ENCODE measurements around the gene SYT8.
"Not testable (repeated sequence)": the region's sequence is repeated elsewhere in the genome, so short reads cannot be mapped to it uniquely, and the experiment has no call there.

Gene SYT8

GRCh38 chr11:1862588-1863351 is 28.0 kb downstream of the SYT8 start:
- DNase-seq, result no peak

GRCh38 chr11:1863352-1864216 is 28.8 kb downstream of the SYT8 start:
- no peak for DNase-seq

- DNase-seq, result no peak
These were observed 29.4 kb downstream of the SYT8 start for GRCh38 chr11:1864231-1864630.

DNA sequence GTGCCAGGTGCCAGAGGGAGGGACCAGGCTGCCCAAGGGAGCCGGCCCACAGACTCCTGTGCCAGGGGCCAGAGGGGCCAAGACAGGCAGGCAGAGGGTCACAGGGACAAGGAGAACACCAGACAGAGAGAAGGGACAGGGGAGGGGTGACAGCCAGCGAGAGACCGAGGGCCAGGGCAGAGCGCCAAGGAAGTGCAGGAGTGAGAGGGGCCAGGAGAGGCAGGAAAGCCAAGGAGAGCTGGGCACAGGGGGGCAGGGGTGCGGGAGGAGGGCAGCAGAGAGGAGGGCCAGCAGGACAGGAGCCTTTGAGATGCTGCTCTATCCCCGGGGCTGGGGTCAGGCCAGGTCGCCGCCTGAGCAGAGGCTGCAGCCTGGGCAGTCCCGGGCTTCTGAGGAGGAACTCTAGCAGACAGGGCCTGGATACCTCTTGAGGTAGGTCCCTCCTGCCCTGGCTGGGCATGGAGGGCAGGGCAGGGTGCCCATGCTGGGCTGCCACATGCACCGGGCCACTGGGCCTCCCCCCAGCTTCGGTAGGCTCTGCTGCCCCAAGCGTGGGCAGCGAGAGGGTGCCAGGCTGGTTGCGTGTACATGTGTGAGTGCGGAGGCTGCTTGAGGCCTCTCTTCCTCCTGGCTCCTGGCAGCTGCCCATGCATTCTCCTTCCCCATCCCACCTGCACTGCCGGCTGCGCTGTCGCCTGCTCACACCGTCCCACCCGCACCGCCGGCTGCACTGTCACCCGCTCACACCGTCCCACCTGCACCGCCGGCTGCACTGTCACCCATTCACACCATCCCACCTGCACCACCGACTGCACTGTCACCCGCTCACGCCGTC is 30.3 kb downstream of the SYT8 start:
- DNase-seq, result no peak

- DNase-seq, result no peak
These were observed 31.4 kb downstream of the SYT8 start for GRCh38 chr11:1866226-1866625.

GRCh38 chr11:1866776-1867175 is 32.0 kb downstream of the SYT8 start:
- no peak for DNase-seq

GRCh38 chr11:1867381-1867780 is 32.6 kb downstream of the SYT8 start:
- no peak for DNase-seq

DNA sequence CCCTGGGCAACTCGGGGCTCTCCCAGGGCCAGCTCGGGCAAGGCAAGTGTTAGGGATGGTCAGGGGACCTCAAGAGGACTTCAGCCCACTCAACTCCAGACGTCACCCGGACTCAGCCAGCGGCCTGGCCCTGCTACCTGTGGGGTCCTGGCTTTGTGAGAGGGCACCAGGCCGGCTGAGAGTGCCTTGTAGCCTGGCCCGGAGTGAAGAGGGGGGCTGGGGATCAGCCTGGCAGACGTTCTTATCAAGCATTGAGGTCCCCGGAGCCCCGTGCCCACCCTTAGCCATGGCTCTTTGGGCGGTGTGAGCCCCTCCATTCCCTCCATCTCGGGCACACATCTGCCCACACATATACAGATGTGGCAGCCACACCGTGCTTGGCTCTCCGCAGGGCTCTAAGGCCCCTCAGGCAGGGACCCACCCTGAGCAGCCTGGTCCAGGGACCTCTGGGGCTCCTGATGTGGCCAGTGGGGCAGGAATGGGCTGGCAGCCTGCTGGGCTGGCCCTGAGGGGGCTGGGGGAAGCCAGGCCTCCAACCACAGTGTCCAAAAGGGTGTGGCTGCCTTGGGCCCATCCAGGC is 33.4 kb downstream of the SYT8 start:
- no peak for DNase-seq

DNA sequence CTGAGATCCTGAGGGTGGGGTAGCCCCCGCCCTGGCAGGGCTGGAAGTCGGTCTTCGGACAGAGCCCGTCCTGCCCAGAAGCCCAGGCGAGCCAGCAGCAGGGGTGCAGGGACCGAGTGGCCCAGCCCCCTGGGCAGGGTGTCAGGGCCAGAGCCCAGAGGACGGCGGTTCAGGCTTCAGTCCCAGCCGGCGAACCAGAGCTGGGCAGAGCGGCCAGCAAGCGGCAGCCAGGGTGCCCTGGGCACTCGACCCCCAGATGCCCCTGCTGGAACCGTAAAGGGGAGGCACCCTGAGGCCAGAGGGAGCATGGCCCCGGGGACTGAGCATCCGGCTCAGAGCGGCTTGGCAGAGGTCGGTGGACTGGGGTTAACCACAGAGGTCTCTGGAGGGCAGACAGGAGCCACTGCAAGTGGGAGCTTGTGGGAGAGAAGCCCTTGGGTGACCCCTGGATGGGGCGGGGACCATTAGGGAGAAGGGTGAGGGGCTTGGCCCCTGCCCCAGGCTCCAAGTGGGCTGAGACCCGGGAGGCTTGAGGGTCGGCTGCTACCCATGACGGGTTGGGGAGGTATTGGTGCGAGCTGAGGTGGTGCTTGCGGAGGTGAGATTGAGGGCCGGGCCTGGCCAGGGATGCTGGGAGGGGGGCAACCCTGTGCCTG is 34.0 kb downstream of the SYT8 start:
- DNase-seq, result no peak

GRCh38 chr11:1869427-1870325 is 34.9 kb downstream of the SYT8 start:
- DNase-seq, result no peak

DNA sequence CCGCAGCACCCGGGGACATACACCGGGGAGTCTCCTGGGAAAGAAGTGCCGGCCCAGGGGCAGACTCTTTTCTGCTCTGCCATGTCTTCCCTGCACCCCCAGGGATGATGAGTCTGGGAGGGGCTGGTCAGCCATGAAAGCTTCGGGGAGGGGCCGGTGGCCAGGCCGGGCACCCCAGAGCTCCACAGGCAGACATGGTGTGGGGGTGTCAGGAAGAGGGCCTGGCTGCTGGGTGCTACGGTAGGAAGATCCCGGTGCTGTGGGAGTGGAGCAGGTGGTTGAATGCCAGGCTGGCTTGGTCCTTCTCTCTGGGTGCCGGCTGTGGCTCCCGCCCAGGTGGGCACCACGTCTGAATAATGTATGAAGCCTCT is 35.5 kb downstream of the SYT8 start:
- no peak for DNase-seq

DNA sequence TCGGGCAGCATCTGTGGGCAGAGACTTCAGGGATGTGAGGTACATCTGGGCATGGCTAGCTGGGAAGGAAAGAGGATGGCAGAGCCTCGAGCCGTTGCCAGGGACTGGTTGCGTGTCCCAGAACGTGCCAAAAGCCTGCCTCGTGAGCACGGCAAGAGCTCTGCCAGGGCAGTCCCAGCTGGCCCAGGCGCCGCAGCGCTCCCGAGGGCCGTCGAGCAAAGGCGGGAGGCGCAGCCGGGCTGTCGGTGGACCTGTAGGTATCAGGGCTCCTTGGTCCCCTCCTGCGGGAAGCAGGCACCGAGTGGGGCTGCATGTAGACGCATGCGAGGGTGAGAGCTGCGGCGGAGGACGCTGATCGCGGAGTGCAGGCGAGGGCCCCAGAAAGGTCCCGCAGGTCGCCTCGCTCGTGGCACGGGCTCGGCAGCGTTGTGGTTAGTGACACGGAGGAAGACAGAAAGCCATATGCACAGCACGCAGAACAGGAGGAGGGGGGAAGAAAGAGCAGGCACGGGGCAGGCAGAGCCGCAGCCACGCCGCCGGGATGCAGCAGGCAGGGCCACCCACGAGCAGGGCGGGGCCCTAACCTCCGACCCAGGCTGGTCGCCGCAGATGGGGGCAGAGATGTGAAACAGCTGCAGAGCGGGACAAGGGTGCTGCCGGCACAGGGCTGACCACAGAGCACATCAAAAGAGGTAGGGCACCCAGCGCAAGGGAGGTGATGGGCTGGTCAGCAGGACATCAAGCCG is 36.1 kb downstream of the SYT8 start:
- no peak for DNase-seq

DNA sequence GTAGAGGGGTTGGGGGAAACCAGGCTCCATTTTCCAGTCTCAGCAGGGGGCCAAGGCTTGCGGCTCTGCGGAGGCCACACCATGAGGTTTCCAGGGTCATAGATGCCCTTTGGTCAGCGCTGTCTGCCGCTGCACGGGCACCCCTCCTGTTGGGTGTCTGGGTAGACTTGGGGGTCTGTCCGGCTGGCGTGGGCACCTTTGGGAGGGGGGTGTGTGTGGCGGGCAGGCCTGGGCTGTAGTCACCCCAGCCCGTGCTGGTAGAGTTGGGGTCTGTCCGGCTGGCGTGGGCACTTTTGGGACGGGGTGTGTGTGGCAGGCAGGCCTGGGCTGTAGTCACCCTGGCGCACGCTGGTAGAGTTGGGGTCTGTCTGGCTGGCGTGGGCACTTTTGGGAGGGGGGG is 36.7 kb downstream of the SYT8 start:
- DNase-seq, result no peak

DNA sequence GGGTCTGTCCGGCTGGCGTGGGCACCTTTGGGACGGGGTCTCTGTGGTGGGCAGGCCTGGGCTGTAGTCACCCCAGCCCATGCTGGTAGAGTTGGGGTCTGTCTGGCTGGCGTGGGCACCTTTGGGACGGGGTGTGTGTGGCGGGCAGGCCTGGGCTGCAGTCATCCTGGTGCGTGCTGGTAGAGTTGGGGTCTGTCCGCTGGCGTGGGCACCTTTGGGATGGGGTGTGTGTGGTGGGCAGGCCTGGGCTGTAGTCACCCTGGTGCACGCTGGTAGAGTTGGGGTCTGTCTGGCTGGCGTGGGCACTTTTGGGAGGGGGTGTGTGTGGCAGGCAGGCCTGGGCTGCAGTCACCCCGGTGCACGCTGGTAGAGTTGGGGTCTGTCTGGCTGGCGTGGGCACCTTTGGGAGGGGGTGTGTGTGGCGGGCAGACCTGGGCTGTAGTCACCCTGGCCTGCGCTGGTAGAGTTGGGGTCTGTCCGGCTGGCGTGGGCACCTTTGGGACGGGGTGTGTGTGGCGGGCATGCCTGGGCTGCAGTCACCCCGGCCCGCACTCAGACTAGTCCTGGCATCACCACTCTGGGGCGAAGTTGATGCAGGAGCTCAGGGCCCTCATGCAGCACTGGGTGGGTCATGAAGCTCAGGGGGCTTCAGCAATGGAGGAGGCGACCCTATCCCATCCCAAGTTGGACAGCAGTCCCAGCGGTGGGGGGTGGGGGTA is 37.6 kb downstream of the SYT8 start:
- DNase-seq, result no peak

- no peak for DNase-seq
These were observed 38.4 kb downstream of the SYT8 start for GRCh38 chr11:1873048-1873812.

- DNase-seq, result not testable (repeated sequence)
These were observed 39.0 kb downstream of the SYT8 start for GRCh38 chr11:1873813-1874150.

DNA sequence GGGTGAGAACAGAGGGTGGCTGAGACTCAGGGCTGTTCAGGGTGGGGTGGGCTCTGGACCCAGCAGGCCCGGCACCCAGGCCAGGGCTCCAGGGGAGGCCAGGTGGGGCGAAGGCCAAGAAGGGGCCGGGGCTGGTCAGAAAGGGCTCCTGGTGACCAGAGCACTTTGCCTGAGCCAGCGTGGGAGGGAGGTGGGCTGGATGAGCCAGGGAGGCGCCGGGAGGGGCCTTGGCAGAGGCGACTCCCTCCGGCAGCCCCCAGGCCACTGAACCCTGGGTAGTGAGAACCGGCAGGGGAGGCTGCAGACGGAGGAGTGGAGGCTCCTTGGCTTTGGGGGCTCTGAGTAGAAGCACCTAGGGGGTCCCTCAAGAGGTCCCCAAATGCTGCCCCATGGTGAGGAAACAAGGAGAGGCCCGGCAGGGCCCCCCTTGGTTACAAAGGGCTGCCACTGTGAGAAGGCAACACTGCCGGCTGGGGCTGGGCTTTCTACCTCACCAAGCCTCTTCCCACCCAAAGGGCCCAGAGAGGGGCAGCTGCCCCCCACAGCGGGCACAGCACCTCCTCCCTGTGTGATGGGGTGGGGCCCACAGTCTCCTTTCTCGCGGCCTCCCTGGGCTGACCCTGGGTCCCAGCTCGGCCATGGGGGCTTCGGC is 39.8 kb downstream of the SYT8 start:
- DNase-seq, result not testable (repeated sequence)

DNA sequence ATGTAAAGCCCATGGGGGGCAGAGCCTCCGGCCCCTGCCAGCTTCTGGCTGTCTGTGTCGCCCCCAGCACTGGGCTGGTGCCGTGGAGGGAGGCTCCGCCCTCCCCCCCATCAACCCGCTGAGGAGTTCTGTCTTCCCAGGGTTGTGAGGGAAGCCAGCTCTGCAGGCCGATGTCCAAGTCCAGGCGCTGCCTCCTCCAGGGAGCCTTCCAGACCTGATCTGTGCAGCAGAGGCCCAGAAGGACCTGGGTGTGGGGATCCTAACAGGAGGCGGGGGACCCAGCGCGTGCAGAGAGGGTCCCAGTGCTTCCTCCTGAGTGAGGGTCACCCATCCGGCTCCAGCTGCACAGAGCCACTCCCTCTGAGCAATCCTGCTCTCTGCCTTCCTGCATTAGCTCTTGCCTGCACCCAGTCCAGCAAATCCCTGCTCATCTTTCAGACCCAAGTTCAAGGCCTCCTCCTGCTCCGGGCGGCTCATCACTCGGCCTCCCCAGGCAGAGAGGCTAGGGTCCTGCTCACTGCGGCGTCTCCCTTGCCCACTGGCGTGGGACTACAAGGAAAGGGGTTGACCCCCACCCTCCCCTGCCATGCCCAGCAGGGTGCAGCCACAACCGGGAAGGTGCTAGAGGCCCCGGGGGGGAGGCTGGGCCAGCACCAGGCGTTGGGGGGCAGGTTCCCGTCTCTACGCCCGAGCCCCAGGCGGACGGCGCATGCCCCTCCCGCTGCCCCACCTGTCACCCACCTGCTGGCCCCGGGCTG is 40.5 kb downstream of the SYT8 start:
- DNase-seq, result no peak
